WTC11 (cell line): ENCODE results near the gene MSH3.

ENCODE experiments used
- CTCF ChIP-seq: fragments of 200-600 bp; IDR thresholded peaks from 2 replicates; pipeline ENCODE4 v1.8.0; 2022; ENCODE audit warnings: antibody characterized with exemption
- ELF4 ChIP-seq: sonication (generic); formaldehyde crosslinking; IDR thresholded peaks from 2 replicates; pipeline ENCODE4 v1.8.1; 2022; ENCODE audit warnings: low read depth, mild to moderate bottlenecking, moderate library complexity, missing genetic modification reagents
- TF ChIP-seq, protein P1 (sequence below): sonication (generic); formaldehyde crosslinking; IDR thresholded peaks from 2 replicates; pipeline ENCODE4 v1.8.0; 2023; ENCODE audit warnings: mild to moderate bottlenecking, missing genetic modification reagents

GRCh38 chr5:80711216-80711615 lies 56.8 kb downstream of the MSH3 start:
- TF ChIP-seq ELF4 (no peak), CTCF (no peak)
- TF ChIP-seq, protein P1, sequence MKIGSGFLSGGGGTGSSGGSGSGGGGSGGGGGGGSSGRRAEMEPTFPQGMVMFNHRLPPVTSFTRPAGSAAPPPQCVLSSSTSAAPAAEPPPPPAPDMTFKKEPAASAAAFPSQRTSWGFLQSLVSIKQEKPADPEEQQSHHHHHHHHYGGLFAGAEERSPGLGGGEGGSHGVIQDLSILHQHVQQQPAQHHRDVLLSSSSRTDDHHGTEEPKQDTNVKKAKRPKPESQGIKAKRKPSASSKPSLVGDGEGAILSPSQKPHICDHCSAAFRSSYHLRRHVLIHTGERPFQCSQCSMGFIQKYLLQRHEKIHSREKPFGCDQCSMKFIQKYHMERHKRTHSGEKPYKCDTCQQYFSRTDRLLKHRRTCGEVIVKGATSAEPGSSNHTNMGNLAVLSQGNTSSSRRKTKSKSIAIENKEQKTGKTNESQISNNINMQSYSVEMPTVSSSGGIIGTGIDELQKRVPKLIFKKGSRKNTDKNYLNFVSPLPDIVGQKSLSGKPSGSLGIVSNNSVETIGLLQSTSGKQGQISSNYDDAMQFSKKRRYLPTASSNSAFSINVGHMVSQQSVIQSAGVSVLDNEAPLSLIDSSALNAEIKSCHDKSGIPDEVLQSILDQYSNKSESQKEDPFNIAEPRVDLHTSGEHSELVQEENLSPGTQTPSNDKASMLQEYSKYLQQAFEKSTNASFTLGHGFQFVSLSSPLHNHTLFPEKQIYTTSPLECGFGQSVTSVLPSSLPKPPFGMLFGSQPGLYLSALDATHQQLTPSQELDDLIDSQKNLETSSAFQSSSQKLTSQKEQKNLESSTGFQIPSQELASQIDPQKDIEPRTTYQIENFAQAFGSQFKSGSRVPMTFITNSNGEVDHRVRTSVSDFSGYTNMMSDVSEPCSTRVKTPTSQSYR (CRISPR knock-in tag) = no peak
